Measurements from ENCODE around the gene COL26A1.
"Not testable (repeated sequence)": the region's sequence is repeated elsewhere in the genome, so short reads cannot be mapped to it uniquely, and the experiment has no call there.

COL26A1 gene

DNA sequence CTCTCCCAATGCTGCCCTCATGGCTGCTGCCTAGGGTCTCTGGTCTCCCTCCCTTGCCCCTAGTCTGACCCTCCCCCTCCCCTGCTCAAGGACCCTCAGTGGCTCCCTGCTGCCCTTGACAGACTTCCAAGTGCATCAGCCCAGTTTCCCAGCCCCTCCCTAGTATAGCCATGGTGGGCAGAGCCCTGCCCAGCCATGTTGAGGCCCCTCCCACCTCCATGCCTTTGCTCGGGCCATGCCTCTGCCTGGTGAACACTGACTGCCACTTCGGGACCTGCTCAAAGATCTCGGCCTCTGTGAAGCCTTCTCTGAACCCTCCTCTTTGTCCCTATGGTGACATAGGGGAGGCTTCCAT lies 193.2 kb downstream of the COL26A1 start:
- DNase-seq: no peak

DNA sequence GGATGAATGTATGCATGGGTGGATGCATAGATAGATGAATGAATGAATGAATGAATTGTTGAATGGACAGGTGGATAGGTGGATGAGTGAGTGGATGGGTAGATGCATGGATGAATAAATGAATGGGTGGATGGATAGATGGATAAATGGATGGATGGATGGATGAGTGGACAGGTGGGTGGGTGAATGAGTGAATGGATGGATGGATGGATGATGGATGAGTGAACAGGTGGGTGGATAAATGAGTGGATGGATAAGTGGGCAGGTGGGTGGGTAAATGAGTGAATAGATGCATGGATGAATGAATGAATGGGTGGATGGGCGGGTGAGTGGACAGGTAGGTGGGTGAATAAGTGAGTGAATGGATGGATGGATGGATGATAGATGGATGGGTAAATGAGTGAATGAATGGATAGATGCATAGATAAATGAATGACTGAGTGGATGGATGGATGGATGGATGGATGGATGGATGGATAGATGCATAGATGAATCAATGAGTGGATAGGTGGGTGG lies 193.8 kb downstream of the COL26A1 start:
- DNase-seq: no peak

DNA sequence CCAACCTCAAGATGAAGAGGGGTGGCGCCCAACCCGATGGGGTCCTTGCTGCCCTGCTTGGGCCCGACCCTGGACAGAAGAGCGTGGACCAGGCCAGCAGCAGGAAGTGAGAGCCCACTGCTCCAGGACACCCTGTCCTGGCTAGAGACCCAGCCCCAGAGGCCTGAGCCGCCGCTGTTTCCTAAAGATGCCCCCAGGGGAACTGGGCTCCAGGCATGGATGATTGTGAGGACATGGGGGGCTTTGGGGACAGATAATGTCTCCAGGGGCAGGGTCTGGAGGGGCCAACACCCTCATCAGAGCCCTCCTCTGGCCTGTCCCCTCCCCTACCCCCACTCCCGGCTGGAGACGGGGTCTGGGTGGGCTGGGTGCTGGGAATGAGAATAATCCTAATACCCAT lies 194.7 kb downstream of the COL26A1 start:
- no peak for DNase-seq

DNA sequence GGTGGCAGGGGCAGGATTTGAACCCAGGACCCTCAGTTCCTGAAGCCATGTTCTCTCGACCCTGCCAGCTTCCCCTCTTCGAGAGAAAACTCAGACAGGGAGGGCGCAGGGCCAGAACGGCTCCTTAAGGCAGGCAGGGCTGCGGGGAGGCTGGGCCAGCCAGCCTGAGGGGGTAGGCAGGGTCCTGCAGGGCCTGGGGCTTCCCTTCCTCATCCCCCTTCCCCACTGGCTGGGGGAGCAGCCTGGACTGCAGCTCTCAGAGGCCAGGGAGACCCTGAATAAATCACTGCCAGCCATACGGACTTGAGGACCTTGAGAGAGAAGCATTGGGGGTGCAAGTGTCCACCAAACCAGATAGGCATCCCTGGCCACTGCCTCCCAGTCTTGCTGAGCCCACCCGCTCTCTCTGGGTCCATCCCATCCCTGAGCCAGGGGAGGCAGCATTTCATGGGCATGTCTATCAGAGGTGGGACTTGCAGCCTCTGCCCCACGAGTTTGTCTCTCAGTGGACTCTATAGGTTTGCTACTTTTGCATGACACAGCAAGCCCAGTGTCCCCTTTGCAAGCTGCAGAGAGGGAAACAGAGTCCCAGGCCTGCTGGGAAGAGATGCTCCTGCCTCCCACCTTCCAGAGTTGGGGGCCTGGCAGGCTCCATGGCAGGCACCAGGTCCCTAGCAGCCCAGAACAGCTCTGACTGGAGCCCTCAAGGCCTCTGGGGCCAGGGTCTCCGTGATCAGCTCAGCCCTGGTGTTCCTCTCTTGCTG lies 195.5 kb downstream of the COL26A1 start:
- DNase-seq: no peak

DNA sequence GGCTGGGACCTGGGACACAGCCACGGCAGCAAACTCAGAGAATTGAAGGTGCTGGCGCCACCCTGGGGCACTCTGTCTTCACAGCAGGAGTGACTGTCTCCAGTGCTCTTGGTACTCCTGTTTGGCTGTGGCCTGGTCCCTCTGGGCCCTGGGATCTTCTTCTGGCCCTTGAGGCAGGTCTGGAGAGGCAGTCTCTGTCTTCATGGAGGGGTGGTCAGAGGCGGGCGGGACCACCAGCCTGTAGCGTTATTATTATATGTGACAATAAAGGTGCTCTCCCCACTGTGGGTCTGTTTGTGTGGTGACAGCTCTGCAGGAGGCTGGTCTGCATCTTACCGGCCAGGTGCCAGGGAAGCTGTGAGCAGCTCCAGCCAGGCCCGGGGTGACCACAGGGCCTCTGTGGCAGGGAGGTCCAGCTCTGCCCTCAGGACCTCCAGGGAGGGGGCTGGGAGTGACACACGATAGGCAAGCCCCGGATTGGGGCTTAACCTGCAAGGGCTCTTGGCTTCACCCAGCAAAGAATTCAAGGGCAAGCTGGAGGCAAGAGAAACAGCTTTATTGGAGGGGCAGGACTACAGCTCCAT lies 196.2 kb downstream of the COL26A1 start:
- no peak for DNase-seq

DNA sequence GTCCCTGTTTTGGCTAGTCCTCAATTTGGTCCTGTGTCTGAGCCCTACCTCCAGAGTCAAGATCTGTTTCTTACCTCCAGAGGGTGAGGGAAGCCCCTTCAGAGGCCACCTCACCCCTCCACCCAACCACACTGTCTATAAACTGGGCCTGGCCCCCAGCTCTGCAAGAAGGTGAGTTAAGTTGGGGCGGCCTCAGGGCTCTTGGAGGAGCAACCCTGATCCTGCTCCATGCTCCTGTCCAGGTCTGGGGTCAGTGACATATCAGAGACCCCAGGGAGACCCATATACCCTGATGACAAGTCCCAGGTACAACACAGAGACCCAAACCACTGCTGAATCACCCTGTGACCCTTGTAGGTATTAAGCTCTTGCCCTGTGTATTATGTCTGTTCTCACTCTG lies 196.9 kb downstream of the COL26A1 start:
- DNase-seq: no peak

DNA sequence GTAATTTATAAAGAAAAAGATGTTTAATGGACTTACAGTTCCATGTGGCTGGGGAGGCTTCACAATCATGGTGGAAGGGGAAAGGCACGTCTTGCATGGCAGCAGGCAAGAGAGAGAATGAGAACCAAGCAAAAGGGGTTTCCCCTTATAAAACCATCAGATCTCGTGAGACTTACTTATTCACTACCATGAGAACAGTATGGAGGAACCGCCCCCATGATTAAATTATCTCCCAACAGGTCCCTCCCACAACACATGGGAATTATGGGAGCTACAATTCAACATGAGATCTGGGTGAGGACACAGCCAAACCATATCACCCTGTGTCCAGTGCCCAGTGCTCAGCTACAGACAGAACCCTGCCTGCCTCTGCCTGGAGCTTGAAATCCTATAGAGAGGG lies 197.3 kb downstream of the COL26A1 start:
- peak; percentile 14 to 31 for DNase-seq

DNA sequence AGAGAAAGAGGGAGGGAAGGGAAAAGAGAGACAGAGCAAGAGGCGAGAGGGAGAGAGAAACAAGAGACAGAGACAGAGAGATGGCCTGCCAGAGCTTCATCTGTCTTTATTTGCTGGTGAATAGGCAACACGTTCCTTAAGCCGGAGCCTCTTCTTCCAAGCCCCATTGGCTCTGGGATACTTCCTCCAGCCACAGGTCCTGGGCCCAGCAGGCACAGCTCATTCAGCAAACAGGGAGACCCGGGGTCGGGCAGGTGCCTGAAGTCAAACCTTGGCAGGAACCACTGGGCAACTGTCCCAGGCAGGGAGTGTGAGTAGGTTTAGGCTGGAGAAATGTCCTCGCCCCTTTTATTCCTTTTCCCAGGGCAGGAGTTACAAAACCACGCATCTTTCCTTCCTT lies 198.2 kb downstream of the COL26A1 start:
- DNase-seq: no peak

DNA sequence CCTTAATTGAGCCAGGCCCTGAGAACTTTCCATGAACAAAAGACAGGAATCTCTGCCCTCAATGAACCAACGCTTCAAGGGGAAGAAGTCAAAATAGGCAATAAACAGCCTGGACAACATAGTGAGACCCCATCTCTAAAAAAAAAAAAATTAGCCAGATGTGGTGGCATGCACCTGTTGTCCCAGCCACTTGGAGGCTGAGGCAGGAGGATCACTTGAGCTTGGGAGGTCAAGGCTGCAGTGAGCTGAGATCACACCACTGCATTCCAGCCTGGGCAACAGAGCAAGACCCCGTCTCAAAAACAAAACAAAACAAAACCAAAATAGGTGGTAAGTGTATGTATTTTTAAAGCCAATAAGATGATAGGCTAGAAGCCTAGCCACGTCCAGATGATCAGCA lies 198.6 kb downstream of the COL26A1 start:
- not testable (repeated sequence) for DNase-seq

DNA sequence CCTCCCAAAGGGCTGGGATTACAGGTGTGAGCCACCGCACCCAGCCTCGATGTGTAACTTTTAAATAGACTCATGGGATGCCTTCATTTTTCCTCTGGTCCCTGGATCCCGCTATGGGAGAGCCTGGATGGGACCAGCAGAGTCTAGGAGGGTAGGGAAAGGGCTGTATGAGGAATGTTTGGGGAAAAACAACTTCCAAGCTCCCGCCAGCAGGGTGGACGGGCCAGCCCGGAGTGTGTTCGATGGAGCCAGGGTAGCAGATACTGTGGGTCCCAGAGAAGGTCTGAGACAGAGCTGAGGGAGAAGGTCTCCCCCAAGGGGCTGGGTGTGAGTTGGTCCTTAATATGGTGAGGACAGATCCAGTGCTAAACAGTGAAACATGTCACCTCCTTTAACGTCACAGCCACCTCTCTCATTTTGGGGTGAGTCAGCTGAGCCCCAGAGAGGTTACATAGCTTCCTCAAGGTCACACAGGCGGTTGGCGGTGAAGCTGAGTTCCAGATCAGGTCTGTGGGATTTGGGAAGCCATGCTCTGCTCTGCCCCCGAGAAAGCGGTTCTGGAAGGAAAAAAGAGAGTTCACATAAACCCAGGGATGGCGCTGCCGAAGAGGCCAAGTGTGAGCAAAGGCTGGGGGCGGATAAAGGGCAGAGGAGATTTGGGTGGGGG lies 200.0 kb downstream of the COL26A1 start:
- no peak for DNase-seq

DNA sequence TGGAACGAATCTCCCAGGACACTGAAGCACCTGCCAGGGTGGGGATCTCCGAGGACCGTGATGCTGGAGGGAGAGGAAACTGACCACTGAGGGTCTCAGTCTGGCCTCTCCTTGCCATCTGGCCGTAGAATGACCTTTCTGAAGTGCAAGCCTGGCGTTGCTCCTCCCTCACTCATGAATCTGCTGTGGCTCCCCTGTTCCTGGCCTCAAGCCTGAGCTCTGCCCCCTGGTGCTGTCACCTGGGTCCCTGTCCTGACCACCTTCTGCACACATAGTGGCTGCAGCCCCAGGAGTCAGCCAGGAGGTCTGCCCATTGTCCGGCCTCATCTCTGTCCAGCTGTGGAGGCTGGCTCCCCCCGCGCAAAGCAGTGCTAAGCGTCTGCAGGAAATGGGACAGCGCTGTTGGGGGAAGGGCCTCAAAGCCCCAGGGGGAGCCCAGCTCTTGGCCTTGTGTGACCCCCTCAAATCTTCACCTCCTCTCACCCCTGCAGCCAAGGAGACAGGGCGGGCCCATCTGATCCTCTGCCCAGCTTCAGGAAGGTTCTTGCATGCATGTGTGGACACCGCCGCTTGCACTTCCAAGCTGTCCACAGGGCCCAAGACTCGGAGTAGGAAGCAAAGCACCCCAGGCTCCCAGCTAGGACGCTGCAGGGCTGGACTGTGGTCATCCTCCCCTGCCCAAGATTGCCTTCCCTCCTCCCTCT lies 200.7 kb downstream of the COL26A1 start:
- no peak for DNase-seq

DNA sequence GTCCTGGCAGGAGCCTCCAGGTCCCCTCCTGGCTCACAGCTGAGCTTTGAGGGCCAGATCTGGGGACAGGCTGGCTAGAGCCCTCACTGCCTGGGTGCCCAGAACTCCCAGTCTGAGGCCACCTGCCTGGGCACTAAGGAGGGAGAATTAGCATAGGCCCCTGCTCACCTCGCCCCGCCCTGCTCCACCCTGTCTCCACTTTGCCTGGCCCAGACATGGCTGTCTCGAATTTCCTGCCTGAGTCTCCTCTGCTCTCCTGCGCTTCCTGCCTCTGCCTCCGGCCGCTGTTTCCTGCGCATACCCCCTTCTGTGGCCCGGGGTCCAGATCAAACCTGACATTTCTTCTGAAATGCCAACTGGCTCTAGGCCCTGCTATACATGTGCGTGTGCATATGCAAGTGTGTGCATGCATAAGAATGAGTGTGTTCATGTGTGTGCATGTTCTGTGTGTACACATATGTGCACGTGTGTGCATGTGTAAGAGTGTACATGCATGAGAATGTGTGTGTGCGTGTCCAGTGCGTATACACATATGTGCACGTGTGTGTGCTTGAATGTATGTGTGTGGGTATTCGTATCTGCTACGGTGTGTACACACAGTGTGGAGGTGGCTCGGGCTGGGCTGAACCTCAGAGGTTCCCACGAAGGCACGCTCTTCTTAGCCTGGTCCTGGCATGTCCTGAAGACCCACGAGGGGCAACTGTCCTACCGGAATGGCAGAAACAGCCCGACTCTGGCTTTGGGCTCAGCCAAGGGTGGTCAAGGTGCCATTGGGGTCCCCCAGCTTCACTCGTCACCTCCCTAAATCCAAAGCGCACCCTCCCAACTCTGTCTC lies 201.5 kb downstream of the COL26A1 start:
- DNase-seq: no peak

DNA sequence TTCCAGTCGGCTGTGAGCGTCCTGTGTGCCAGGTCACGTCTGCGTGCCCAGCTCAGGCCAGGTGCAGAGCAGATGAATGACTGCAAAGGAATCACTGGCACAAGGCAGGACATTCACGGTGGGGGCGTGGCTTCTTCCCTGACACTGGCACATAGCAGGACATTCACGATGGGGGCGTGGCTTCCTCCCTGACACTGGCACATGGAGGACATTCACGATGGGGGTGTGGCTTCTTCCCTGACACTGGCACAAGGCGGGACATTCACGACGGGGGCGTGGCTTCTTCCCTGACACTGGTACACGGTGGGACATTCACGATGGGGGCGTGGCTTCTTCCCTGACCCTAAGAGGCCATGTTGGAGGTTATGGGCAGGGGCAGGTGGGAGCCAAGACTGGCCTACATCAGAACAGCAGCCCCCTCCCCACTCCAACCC lies 202.1 kb downstream of the COL26A1 start:
- DNase-seq: peak; percentile 15 to 17

DNA sequence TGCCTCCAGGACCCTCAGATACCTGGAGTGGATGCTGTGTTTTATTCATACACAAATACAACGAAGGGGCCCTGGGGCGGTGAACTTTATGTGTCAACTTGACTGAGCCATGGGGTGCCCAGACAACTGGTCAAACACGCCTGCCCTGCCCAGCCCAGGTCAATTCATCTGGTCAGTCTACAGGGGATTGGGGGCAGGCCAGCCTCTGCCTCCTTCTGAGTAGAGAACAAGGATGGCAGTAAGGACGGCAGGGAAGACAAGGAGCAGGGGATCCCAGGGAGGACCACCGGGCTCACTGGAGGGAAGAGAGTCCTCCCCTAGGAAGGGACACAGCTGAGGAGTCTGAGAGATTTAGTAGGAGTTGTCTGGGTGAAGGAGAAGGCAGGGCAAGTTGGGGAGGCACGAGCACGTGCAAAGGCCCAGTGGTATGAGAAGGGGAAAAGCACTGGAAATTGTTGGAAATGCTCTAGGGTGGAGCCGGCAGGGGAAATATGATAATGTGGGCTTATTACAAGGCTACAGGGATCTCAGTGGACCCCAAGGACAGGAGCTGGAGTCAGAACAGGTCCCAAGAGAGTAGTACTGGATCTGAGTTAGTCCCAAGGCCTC lies 203.0 kb downstream of the COL26A1 start:
- DNase-seq: no peak

DNA sequence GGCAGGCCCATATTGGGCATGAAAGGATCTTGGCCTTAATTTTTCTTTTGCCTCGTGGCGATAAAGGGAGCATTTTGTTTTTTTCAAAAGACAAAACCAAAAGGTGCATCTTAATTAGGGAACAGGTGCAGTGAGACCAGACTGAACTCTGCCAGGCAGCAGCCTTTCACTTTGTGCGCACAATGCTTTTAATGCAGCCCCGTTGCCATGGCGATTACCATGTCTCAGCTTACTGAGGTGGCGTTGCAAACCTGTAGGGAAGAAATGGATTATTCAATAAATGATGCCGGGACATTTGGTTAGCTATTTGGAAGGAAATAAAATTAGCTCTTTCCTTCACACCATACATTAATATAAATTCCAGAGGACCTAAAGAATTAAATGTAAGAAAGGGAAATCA lies 204.6 kb downstream of the COL26A1 start:
- DNase-seq: no peak

DNA sequence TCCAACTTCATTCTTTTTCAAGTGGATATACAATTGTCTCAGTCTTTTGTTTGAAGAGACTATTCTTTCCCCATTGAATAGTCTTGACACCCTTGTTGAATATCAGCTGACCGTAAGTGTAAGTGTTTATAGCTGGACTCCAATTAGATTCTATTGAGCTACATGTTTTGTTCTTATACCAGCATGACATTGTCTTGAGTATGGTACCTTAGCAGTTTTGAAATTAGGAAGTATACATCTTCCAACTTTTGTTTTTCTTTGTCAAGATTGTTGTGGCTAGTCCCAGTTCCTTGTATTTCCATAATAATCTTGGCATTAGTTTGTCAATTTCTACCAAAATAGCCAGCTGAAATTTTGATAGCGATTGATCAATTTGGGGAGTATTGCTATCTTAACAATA lies 209.5 kb downstream of the COL26A1 start:
- DNase-seq: no peak

DNA sequence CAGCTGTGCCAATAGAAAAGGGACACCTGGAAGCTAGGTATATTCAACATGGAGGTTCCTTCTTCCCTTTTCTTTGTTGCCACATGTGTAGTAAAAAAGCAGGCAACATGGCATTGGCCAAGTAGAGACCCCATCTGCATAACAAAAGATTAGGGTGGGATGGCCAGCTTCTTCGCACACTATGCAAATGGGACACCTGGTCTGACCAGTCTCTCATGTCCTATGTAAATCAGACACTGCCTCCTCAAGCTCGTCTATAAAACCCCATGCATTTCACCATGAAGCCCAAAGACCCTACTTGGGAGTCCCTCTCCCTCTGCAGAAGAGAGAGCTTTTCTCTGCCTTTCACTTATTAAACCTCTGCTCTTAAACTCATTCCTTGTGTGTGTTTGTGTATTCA lies 212.5 kb downstream of the COL26A1 start:
- DNase-seq: no peak

DNA sequence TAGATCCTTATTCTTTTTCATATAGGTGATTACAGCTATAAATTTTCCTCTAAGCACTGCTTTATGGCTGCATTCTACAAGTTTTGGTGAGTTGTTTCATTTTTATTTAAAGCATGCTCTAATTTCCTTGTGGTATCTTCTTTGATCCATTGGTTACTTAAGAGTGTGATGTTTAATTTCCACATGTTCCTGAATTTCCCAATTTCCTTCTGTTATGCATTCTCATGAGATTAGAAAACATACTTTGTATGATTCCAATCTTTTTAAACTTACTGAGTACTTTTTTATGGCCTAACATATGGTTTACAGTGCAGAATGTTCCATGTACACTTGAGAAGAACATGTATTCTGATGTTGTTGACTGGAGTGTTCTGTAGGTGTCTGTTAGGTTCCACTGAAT lies 213.0 kb downstream of the COL26A1 start:
- peak; percentile 16 to 59 for DNase-seq

DNA sequence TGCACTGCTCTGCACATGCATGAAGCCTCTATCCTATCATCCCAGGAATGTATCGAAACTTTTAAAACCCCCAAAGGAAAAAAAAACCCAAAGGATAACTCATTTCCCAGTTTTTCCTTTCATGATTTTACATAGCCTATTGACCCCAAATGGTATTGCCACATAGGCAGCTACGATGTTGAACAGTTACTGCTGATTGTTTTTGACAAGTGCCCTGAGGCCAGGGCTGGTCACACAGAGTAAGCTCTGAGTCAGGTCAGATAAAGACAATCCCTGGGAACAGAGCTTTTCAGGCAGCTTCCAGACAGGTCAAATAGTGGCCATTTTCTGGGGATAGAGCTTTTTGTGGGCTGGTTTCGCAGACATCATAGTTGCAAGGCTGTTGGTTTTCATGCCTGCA lies 214.3 kb downstream of the COL26A1 start:
- no peak for DNase-seq

DNA sequence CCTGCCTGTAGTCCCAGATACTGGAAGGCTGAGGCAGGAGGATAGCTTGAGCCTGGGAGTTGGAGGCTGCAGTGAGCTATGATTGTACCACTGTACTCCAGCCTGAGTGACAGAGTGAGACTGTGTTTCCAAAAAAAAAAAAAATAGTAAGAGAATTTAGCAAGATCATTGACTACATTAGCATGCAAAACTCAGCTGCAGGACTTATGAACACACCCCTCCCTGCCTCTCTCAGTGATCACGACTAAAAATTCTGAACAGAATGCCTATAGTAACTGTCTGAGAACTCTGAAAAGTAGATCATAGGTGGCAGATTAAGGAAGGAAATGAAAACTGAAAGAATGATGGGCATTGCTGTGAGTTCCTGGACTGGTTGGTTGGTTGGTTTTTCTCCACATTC lies 215.9 kb downstream of the COL26A1 start:
- DNase-seq: no peak

DNA sequence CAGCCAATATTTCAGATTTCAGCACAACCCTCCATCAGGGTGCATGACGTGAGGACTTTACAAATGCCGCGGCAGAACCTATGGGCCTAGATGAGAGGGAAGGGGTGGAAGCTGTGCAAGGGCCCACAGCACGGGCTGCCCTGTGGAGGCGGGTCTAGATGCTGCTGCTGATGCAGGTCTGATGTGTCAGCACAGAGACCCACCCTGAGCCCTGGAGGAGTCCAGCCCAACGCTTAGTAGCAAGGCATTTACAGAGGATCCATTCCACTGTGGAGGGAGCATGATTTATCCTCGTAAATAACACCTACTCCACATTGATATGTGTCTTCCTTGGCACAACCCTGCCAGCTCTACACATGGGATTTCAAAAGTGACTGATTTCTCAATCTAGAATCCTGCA lies 217.9 kb downstream of the COL26A1 start:
- DNase-seq: no peak

DNA sequence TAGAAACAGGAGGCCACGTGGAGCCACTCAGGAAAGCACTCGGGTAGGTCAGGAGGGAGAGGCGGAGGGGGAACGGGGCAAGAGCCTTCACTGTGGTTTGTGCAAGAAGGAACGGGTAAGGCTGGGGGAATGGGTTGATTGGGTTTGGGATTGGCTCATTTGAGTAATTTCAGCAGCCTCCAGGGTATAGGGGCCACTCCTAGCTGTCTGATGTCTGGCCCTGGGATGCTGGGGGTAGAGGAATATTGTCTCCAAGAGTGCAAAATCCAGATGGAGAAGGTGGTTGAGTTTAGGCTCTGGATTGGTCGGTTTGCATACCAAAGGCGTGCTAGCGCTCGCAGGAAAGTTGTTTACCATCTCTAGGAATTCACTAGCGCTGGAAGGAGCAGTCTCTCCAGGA lies 219.2 kb downstream of the COL26A1 start:
- DNase-seq: no peak

Data from inflammatory macrophage treated with lipopolysaccharide for 1 hour (primary cell).